Measurements from ENCODE around the gene TGM3.

Gene TGM3

GRCh38 chr20:2380601-2381000, 84.8 kb downstream of the TGM3 start, which contains the start of gene TGM6:
TGM6 (plus strand) TSS chr20:2380901; CDS start chr20:2380969, 68 bp downstream.
- DNase-seq (ENCODE audit: low read depth) = no peak

DNA sequence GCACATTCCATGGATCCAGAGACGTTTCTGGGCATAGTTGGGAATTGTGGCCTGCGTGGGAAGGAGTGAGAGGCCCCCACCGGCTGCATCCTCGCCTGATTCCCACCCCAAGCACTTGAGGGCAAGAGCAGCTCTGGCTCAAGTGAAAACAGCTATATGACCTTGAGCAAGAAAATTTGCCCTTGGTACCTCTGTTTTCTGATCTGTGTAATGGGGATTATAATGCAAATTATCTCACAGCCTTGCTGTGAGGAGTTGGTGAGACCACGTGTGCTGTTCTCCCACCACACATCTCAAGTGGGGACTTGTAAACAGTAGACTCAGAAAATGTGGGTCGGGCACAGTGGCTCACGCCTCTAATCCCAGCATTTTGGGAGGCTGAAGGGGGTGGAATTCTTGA, 85.5 kb downstream of the TGM3 start:
- no peak for DNase-seq (ENCODE audit: low read depth)

DNA sequence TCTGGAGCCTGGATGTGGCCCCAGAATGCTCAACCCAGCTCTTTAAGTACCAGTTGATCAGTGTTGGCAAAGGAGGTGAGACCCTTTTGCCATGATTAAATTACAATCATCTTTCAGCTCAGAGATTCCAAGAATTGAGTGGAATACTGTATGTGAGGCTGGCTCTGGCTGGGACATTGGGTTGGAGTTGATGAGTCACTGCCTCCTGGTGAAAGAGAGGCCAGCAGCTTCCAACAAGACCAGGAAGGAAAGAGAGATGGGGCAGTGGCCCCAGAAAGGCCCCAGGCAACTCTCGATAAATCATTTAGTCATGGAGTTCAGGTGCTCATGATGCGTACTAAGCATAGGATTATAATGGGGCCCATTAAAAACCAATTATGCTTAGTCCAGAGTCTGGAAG, 87.0 kb downstream of the TGM3 start:
- no peak for DNase-seq (ENCODE audit: low read depth)

GRCh38 chr20:2385026-2385425, 89.2 kb downstream of the TGM3 start:
- no peak for DNase-seq (ENCODE audit: low read depth)

DNA sequence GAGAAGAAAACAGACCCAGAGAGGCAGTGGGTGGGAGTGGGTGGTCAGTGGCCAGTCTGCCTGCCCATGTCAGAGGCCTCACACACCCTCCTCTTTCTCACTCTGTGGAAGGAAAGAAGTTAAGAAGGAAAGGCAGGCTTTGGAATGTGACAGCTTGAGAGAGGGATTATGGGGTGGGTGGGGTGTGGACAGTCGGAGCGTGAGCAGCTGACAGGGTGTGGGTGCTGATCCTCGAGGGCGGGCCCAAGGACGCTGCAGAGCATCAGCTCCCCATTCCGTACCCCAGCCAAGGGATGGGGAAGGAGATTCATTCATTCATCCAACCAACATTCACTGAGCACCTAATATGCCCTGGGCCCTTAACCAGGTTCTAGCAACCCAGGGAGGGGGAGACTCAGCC, 89.7 kb downstream of the TGM3 start:
- no peak for DNase-seq (ENCODE audit: low read depth)

GRCh38 chr20:2386516-2387179, 90.8 kb downstream of the TGM3 start:
- DNase-seq (ENCODE audit: low read depth) = no peak

GRCh38 chr20:2387180-2387577, 91.4 kb downstream of the TGM3 start:
- DNase-seq (ENCODE audit: low read depth) = no peak

GRCh38 chr20:2387580-2387979, 91.8 kb downstream of the TGM3 start:
- no peak for DNase-seq (ENCODE audit: low read depth)
